ENCODE measurements around the gene HSD11B1.

The HSD11B1 gene

DNA sequence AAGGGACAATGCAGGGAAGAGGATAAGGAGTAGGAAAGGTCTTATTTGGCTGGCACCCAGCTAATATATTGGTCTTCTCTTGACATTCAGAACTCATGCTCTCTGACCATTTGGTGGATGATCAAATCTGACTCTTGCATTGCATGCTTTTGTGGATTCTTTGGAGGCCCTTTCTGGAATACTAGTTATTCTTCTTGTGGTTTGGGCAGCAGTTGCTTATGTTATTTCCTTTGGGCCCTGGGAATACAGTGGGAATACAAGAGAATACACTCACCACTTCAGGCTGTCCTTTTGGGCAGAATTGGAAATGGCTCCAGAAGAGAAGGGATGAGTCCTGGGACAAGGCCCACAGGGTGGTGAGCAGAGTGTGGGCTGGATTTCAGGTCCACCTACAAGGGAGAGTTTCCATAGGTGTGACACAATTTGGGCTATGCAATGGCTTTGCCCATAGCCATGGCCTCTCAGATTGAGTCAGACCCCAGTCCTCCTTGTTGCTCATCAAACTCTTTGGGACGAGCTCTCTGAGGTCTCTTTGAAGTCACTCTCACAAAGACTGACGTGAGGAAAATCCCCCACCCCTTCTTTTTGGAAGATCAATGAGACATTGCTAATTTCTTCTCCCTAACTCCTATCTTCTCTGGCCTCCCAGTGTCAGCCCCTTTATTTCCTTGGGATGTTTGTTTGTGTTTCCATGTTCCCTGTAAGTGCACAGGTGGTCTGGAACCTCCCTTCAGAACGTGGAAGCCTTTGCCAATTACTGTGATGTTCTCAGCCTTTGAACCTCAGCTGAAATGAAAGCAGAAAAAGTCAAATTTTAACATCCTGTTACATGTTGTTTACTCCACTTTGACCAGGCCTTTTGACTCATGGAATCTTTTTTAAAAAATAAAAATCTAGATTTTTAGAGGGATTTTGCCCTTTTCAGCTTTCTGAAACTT is 19.4 kb downstream of the HSD11B1 start:
- peak in 1 of 3 experiments; percentile 23 for DNase-seq (ENCODE audit: low read depth in 2 of 3, low spot score in 2 of 3)

DNA sequence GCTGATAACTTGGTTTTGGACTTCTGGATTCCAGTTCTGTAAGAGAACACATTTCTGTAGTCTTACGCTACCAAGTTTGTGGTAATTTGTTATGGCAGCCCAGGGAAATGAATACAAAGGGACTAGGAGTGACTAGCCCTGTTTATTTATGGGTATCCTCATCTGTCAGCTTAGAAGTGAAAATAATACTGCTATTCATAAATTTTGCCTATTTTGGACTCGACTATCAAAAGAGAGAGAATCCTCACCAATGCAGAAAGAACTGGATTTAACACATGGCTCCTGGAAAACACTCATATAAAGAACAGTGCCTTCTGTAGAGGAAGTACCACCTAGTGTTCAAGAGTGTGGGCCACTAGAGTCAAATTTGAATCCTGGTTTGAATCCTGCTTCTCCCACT is 22.6 kb downstream of the HSD11B1 start:
- DNase-seq (ENCODE audit: low read depth in 2 of 3, low spot score in 2 of 3): no peak

DNA sequence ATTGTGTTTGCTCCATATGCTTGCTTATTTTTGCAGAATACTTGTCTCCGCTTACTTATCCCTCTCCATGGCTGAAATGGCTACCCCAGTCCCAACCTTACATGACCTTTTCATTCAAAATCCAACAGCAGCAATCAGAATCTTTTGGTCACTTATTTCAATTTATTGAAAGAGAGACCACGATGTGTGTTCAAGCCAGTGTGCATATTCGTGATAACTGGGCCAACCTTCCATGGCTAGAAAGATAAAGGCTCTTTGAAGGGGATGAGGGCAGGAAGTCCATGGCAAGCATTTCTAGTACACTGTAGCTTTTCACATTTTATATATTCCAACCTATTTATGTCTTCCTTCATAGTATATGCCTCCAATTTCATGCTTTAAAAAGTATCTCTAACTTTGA is 23.1 kb downstream of the HSD11B1 start:
- no peak for DNase-seq (ENCODE audit: low read depth in 2 of 3, low spot score in 2 of 3)

DNA sequence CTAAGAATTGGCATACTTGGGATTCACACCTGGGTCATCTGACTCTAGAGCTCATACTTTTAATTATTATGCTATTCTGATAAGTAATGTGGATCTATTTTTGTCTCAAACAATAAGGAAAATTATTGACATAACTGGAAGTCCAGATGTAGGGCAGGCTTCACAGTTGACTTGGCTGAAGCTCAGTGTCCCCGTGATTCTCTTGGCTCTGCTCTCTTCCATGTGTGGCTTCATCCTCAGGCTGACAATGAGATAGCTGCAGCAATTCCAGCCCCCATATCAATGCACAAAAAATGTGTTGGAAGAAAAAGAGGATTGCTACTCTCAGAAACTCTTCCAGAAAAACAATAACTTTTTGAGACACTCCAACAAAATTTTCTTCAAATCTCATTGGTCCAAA is 23.8 kb downstream of the HSD11B1 start:
- DNase-seq (ENCODE audit: low read depth in 2 of 3, low spot score in 2 of 3): no peak

DNA sequence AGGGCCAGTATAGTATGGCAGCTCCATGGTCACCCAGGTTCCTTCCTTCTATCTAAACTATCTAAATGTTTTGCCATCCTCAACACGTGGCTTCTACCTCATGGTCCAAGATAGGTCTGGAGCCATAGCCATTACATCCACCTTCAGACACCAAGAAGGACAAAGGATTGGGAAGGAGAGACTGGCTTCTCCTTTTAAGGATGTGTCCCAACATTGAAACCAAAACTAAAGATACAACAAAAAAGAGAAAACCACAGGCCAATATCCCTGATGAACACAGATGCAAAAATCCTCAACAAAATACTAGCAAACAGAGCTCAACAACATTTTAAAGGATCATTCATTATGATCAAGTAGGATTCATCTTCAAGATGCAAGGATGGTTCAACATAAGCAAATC is 24.8 kb downstream of the HSD11B1 start:
- no peak for DNase-seq (ENCODE audit: low read depth in 2 of 3, low spot score in 2 of 3)

DNA sequence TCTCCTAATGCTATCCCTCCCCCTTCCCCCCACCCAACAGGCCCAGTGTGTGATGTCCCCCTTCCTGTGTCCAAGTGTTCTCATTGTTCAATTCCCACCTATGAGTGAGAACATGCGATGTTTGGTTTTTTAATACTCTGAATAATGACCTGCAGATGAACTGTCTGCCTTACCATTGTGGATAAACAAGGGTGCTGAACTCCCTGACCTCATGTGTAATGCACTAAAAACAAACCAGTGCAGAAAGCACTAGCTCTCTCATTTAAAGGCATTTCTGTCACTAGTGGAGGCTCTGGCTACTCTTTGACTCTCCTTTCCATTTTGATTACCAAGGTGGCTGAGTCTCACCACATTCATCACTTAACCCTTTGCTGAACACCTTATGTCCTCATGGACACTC is 28.1 kb downstream of the HSD11B1 start:
- no peak for DNase-seq (ENCODE audit: low read depth in 2 of 3, low spot score in 2 of 3)

DNA sequence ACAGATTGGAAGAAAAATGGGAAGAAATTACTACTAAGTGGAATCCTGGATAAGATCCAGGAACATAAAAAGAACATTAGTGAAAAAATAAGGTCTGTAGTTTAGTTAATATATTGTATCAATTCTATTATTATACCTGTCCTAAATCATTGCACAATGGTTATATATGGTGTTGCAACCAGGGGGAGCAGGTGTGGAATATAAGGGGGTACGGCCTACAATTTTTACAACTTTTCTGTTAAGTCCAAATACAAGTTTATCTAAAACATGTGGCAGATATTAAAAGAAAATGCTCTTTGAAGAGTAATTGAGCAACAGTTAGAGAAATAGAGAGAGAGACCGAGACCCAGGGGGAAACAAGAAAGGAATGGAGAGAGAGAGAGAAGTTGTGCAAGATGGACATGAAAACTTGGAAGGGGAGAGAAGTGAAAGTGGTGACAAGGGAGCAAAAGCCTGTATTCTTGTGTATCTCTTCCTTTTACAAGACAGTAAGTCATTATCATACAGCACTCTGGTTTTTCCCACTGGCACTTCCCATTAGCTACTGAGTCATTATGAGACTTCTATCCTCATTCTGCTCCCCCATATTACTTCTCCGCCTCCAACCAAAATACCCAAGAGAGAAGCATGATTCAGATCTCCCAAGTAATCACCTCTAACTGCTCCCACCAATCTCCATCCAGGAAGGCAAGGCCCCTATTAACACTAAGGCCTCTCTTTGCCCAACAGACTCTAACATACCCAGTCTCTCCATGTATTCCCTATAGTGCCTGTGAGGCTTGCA is 29.0 kb downstream of the HSD11B1 start:
- DNase-seq (ENCODE audit: low read depth in 2 of 3, low spot score in 2 of 3): no peak

DNA sequence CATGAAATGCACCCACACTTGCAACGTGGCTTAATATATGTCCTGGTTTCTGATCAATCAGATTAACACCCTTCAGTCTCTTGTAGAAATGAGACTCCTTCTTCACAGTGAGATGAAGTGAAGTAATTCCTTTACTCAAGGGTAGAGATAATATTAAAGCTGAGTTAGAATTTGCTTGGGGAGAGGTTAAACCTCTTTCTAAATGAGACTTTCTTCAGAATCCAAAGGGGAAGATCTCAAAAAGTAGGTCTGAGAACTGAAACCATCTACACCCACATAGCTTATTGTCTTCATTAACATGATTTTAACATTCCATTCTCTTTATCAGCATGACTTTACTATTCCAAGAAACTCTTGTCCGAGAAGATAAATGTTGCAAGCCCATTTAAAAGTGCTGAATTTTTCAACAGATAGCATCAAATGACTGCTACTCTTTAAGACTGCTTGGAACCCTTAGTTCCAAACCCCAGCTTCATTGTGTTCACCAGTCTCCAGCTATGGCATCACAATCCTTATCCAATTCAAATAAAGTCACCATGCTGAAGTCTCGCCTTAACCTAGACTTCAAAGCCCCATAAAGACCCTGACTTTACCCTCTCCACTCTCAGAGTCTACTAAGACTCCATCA is 32.0 kb downstream of the HSD11B1 start:
- no peak for DNase-seq (ENCODE audit: low read depth in 2 of 3, low spot score in 2 of 3)

DNA sequence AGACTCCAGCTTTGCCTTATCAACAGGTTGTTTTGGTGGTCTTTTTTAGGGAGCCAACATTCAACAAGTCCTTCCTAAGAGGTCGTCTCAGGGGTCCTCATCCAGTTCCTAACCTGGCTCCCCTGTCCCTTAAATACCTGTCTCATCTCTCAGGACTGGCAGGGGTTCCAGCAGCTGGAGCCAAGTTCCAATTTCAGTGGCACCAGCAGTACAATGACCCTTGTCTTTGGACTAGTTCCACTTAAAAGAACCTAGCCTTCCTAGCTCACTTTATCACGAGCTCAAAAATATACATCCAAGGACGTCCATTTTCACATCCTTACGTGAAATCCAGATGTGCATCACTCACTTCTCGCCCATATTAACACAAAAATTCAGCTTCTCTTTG is 32.5 kb downstream of the HSD11B1 start:
- DNase-seq (ENCODE audit: low read depth in 2 of 3, low spot score in 2 of 3): no peak

DNA sequence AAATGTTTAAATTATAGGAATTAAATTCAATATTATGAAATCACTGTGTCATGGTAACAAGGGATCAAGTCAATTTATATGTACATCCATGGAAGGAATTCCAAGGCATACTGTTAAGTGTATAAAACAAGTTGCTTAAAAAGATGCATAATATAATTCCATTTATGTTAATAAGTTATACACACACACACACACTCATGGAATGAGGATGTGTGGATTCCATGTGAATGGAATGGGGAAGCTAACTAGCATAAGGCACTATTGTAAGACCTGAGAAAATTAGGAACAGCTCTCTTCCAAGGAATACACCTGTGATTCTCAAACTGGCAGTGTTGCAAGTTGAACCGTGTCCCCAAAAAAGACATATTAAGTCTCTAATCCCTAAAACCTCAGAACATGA is 33.6 kb downstream of the HSD11B1 start:
- DNase-seq (ENCODE audit: low read depth in 2 of 3, low spot score in 2 of 3): no peak

DNA sequence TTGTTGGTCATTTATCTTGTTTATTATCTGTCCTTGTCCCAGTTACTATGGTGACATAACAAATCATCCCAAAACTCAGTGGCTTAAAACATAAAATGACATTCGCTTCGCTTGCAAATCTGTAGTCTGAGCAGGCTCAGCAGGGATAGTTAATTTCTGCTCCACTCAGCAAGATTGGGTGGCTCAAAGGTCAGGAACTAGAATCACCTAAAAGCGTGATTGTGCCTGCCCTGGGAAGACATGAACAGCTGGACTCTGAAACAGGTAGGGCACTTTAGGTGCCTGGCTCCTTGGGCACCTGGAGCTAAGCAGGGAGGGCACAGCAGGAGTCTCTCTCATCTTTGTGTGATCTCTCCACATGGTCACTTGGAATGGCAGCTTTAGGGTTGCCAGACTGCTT is 36.5 kb downstream of the HSD11B1 start:
- DNase-seq (ENCODE audit: low read depth in 2 of 3, low spot score in 2 of 3): no peak

DNA sequence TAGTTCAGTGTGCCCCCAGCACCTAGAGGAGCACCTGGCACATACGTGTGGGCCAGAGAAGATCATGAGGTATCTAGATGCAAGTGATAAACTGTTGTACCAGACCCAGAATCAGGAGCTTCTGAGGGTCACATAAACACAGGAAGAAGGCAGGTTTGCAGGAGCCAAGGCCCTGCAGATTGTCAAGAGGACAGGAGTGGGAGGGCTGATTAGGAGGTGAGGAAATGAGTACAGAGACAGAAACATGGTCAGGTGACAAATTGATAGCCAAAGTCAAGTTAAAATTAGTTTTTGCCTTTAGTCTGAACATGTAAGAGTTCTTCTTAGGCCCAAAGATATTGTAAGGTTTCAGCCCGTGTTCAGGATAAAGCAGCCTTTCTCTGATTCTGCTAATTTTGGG is 37.2 kb downstream of the HSD11B1 start:
- DNase-seq (ENCODE audit: low read depth in 2 of 3, low spot score in 2 of 3): no peak

DNA sequence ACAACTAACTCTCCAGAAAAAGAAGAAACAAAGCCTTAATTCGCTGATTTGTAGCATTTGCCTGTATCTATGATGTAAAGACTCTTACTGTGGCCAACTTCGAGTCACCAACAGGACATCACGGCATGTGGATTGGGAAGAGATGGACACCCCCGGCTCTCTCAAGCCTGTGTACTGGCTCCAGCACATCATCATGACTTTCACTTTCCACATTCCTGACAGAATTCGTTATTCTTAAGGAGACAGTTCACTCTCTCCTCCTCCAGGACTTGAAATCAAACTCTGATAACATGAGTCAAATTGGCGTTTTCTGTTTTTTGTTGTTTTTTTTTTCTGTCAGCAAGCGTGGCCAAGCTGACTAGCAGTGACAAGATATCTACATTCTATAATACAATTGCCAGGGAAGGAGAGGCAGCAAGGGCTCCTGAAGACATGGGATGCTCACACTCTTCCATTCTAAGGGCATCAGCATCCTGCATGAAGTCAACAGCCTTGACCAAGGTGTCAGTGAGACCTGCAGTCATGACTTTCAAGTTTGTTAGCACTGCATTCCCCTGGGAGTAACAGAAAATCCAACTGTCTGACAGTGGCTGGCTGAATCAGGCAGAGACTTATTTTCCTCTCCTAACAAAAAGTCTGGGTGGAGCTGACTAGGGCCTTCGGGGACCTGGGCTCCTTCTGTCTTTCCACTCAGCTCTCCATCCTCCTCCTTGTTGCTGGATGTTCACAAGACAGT is 37.9 kb downstream of the HSD11B1 start:
- no peak for DNase-seq (ENCODE audit: low read depth in 2 of 3, low spot score in 2 of 3)

DNA sequence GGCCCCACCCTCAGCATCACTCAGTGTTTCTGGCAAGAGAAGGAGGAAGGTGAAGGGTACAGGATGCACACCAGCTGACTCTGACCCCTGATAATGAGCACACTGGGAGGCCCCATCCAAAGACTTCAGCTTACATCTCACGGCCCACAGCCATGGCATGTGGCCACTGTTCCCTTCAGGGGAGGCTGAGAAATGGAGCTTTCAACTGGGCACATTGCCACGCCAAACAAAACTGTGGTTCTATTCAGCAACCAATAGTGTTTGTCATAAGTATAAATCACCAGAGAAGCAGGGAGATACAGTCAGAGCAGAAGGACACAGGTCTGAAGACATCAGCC is 38.5 kb downstream of the HSD11B1 start:
- DNase-seq (ENCODE audit: low read depth in 2 of 3, low spot score in 2 of 3): no peak

DNA sequence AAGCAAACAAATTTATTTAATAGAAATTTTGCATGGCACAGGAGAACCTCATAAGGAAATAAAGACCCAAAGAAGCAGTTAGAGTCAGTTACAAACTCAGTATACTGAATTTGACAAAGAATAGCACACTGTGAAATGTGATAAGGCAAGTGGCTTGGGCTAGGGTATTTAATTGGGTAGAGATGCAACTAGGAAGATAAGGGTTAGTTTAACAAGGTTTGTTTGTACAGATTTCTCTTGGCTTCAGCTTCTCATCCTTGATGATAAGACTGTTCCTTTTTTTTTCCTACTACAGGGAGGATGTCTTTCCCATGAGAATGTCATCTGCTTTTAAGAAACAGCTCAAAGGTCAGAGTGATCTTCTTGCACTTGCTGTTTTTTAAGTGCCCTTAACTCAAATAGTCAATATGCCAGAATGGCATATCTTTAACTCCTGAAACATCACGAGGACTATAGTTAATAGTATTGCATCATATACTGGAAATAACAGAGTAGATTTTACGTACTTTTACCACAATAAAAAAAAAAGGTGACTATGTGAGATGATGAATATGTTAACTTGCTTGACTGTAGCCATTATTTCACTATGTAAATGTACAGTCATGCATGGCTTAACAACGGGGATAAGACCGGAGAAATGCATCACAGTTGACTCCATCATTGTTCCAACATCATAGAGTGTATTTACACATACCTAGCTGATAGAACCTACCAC is 42.0 kb downstream of the HSD11B1 start:
- DNase-seq (ENCODE audit: low read depth in 2 of 3, low spot score in 2 of 3): no peak

DNA sequence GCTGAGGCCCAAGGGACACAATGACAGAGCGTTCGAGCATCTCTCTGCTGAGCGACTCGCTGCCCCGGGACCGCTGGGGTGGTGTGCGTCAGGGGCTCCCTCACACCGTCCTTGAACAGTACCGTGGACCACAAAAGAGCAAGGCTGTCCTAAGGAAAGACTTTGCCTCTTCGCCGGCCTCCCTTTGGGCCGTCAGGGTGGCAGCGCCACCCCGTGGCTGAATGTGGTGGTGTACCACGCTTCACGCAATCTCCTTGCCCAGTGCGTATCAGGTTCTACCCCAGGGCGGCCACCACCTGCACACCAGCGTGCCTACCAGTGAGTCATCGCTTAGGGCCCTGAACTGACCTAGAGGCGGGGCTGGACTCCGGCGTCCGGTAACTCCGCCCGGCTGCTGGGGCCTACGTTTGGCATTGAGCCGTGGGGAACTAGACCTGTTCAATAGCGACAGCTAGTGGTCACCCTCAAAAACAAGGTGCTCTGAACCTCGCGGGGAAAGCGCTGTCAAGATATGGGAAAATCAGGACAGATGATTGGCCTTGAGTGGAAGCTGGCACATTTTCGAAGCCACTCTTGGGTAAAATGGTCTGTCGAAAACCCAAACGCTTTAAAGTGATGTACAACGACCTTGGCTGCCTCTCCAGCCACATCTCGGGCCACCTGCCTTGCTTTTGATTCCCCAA is 43.1 kb downstream of the HSD11B1 start:
- DNase-seq (ENCODE audit: low read depth in 2 of 3, low spot score in 2 of 3): peak; percentile 85 to 93 (median 87)

DNA sequence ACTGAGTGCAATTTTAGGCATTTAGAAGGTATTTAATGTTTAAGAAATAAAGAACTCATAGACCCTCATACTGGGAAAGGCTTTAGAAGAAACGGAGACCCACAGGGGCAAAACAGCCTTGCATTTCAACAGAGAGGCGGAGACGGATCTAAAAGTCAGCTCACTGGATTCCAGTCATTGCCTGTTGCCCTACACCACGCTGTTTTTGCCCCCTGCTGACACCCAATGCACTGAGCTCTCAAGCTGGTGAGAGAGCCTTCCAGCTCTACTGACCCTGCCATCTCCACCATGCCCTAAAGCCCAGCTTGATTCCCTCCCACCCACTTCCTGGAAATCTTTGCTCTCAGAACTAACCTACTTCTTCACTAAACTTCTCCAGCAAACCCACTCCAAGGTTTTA is 44.0 kb downstream of the HSD11B1 start:
- no peak for DNase-seq (ENCODE audit: low read depth in 2 of 3, low spot score in 2 of 3)

DNA sequence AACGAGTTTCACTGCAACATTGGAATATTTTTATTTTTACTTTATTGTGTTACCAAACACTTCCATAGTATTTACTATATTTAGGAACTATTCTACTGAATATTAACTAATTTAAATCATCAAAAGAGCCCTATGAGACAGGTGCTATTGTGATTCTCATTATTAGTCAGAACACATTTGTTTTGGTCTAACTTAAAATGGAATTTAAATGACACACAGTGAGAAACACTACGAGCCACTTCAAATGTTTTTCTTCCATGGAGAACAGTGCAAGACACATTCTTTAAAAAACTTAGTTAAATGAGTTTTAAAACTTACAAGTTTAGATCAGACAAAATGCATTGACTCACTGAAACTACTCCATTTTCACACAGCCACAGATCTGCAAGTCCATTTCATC is 44.6 kb downstream of the HSD11B1 start:
- no peak for DNase-seq (ENCODE audit: low read depth in 2 of 3, low spot score in 2 of 3)

DNA sequence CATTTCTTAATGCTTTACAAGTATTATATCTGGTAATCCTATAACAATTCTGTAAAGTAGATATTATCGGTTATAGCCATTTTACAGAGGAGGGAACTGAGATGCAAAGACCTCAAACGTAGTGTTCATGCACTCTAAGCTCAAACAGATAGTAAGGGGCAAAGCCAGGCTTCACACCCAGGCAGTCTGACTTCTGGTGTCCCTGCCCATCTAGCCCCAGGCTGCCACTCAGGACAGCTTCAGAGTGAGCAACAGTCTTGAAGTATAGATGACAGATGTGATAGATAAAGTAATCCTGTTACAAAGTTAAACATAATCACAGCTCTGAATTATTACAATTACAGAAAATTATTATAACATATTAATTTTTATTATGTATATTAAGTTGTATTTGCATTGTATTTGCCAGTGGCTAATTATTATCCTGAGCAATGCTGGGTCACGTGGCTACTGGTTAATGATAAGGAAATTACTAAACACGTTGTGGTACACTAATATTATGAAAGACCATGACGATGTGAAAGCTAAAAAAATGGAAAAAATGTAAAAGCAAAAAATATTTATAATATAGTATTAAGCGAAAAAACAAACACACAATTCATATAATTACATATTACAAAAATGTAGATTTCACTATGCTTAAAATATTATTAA is 45.2 kb downstream of the HSD11B1 start:
- DNase-seq (ENCODE audit: low read depth in 2 of 3, low spot score in 2 of 3): no peak
